ENCODE measurements around the gene CLDN17.

CLDN17 gene

GRCh38 chr21:30166705-30167104 is at the start of gene CLDN17:
Gene CLDN17 (minus strand): TSS chr21:30166805. CDS start chr21:30166617, 188 bp downstream.
- no peak for DNase-seq (ENCODE audit: low read depth)

- no peak for DNase-seq (ENCODE audit: low read depth)
Observed at GRCh38 chr21:30216041-30216723, 49.6 kb upstream of the CLDN17 start, which contains the start of gene CLDN8. Gene CLDN8 (minus strand): TSS chr21:30216097. CDS start chr21:30215925, 172 bp downstream.

- DNase-seq (ENCODE audit: low read depth): no peak
Observed at GRCh38 chr21:30211071-30211470, 44.5 kb upstream of the CLDN17 start.

GRCh38 chr21:30209601-30210000 is 43.0 kb upstream of the CLDN17 start:
- no peak for DNase-seq (ENCODE audit: low read depth)

GRCh38 chr21:30207252-30207579 is 40.6 kb upstream of the CLDN17 start:
- DNase-seq (ENCODE audit: low read depth): no peak

- no peak for DNase-seq (ENCODE audit: low read depth)
Observed at GRCh38 chr21:30206551-30207251, 40.1 kb upstream of the CLDN17 start.

GRCh38 chr21:30200000-30200399 is 33.4 kb upstream of the CLDN17 start:
- DNase-seq (ENCODE audit: low read depth): no peak

- no peak for DNase-seq (ENCODE audit: low read depth)
Observed at GRCh38 chr21:30194701-30195299, 28.2 kb upstream of the CLDN17 start.

GRCh38 chr21:30193201-30193600 is 26.6 kb upstream of the CLDN17 start:
- no peak for DNase-seq (ENCODE audit: low read depth)

GRCh38 chr21:30190554-30190953 is 23.9 kb upstream of the CLDN17 start:
- DNase-seq (ENCODE audit: low read depth): no peak

- no peak for DNase-seq (ENCODE audit: low read depth)
Observed at GRCh38 chr21:30189773-30190172, 23.2 kb upstream of the CLDN17 start.

- DNase-seq (ENCODE audit: low read depth): no peak
Observed at GRCh38 chr21:30186242-30186641, 19.6 kb upstream of the CLDN17 start.

GRCh38 chr21:30168086-30168485 is 1.5 kb upstream of the CLDN17 start:
- DNase-seq (ENCODE audit: low read depth): no peak

- no peak for DNase-seq (ENCODE audit: low read depth)
Observed at GRCh38 chr21:30166171-30166570, 434 bp downstream of the CLDN17 start.

GRCh38 chr21:30164796-30165195 is 1.8 kb downstream of the CLDN17 start:
- DNase-seq (ENCODE audit: low read depth): no peak

GRCh38 chr21:30153697-30154340 is 12.8 kb downstream of the CLDN17 start:
- no peak for DNase-seq (ENCODE audit: low read depth)

GRCh38 chr21:30152792-30153191 is 13.8 kb downstream of the CLDN17 start:
- DNase-seq (ENCODE audit: low read depth): no peak

GRCh38 chr21:30148906-30149305 is 17.7 kb downstream of the CLDN17 start:
- DNase-seq (ENCODE audit: low read depth): no peak

- DNase-seq (ENCODE audit: low read depth): no peak
Observed at GRCh38 chr21:30146558-30147282, 19.9 kb downstream of the CLDN17 start.

GRCh38 chr21:30138483-30138882 is 28.1 kb downstream of the CLDN17 start:
- DNase-seq (ENCODE audit: low read depth): no peak

- DNase-seq (ENCODE audit: low read depth): no peak
Observed at GRCh38 chr21:30129246-30129645, 37.4 kb downstream of the CLDN17 start.

GRCh38 chr21:30126576-30126975 is 40.0 kb downstream of the CLDN17 start:
- no peak for DNase-seq (ENCODE audit: low read depth)

Measured in activated T-cell treated with anti-CD3 and anti-CD28 coated beads for 48 hours (primary cell).